Measurements from ENCODE around the gene PRM1. TPM values are rescaled to one million over a fixed set of nuclear protein-coding genes. Genes with fewer than 3 reads are reported as not detected.
A peak's percentile ranks its signal among the peaks of the same experiment; 100 is the strongest.

Gene PRM1
- total and polyA plus RNA-seq, 2 of the 13 experiments (the other 11 are each of a cell fraction or from before 2014, with no cell fraction given): not detected

DNA sequence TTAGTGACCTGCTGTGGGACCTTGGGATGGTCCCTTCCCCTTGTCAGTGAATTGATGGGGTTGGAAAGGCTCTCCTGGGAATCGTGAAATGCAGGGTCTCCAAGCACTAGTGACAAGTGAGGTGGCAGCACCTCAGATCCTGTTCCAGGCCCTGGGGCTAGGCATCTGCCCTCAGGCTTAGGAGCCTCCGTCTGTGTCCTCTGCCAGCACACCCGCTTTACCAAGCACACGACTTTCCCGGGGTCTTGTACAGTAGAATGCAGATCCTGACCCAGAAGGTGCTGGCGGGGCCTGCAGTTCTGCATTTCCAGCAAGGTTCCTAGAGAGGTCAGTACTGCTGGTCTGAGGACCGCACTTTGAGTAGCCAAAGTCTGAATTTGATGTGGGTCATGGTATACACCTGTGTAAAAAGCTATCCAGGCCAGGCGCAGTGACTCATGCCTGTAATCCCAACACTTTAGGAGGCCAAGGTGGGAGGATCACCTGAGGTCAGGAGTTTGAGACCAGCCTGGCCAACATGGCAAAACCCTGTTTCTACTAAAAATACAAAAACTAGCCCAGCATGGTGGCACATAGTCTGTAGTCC is 33.3 kb upstream of the PRM1 start (continued):
- TF ChIP-seq, protein P1, sequence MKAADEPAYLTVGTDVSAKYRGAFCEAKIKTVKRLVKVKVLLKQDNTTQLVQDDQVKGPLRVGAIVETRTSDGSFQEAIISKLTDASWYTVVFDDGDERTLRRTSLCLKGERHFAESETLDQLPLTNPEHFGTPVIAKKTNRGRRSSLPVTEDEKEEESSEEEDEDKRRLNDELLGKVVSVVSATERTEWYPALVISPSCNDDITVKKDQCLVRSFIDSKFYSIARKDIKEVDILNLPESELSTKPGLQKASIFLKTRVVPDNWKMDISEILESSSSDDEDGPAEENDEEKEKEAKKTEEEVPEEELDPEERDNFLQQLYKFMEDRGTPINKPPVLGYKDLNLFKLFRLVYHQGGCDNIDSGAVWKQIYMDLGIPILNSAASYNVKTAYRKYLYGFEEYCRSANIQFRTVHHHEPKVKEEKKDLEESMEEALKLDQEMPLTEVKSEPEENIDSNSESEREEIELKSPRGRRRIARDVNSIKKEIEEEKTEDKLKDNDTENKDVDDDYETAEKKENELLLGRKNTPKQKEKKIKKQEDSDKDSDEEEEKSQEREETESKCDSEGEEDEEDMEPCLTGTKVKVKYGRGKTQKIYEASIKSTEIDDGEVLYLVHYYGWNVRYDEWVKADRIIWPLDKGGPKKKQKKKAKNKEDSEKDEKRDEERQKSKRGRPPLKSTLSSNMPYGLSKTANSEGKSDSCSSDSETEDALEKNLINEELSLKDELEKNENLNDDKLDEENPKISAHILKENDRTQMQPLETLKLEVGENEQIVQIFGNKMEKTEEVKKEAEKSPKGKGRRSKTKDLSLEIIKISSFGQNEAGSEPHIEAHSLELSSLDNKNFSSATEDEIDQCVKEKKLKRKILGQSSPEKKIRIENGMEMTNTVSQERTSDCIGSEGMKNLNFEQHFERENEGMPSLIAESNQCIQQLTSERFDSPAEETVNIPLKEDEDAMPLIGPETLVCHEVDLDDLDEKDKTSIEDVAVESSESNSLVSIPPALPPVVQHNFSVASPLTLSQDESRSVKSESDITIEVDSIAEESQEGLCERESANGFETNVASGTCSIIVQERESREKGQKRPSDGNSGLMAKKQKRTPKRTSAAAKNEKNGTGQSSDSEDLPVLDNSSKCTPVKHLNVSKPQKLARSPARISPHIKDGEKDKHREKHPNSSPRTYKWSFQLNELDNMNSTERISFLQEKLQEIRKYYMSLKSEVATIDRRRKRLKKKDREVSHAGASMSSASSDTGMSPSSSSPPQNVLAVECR (CRISPR knock-in tag; IDR thresholded peaks at IDR 0.05; ENCODE audit: borderline replicate concordance): peak; percentile 3; the same call in 1 of the 2 replicates
- no peak for TF ChIP-seq KLF6 (CRISPR knock-in tag; IDR thresholded peaks at IDR 0.05)
- TF ChIP-seq, protein P2, sequence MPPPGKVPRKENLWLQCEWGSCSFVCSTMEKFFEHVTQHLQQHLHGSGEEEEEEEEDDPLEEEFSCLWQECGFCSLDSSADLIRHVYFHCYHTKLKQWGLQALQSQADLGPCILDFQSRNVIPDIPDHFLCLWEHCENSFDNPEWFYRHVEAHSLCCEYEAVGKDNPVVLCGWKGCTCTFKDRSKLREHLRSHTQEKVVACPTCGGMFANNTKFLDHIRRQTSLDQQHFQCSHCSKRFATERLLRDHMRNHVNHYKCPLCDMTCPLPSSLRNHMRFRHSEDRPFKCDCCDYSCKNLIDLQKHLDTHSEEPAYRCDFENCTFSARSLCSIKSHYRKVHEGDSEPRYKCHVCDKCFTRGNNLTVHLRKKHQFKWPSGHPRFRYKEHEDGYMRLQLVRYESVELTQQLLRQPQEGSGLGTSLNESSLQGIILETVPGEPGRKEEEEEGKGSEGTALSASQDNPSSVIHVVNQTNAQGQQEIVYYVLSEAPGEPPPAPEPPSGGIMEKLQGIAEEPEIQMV (CRISPR knock-in tag; IDR thresholded peaks at IDR 0.05; ENCODE audit: low read depth): 0 out of 2 replicates have a peak, but pooled peaks have one; percentile 16
- 0 out of 2 replicates have a peak, but pooled peaks have one; percentile 37 for TF ChIP-seq NRL (CRISPR knock-in tag; IDR thresholded peaks at IDR 0.05; ENCODE audit: borderline replicate concordance)
- no peak for TF ChIP-seq SP2 (CRISPR knock-in tag; IDR thresholded peaks at IDR 0.05)
- TF ChIP-seq AGO1 (IDR thresholded peaks at IDR 0.05; ENCODE audit: low read depth, low read length, poor library complexity, severe bottlenecking): no peak
- no peak for TF ChIP-seq ZNF564 (CRISPR knock-in tag; IDR thresholded peaks at IDR 0.05)
- TF ChIP-seq, protein P3, sequence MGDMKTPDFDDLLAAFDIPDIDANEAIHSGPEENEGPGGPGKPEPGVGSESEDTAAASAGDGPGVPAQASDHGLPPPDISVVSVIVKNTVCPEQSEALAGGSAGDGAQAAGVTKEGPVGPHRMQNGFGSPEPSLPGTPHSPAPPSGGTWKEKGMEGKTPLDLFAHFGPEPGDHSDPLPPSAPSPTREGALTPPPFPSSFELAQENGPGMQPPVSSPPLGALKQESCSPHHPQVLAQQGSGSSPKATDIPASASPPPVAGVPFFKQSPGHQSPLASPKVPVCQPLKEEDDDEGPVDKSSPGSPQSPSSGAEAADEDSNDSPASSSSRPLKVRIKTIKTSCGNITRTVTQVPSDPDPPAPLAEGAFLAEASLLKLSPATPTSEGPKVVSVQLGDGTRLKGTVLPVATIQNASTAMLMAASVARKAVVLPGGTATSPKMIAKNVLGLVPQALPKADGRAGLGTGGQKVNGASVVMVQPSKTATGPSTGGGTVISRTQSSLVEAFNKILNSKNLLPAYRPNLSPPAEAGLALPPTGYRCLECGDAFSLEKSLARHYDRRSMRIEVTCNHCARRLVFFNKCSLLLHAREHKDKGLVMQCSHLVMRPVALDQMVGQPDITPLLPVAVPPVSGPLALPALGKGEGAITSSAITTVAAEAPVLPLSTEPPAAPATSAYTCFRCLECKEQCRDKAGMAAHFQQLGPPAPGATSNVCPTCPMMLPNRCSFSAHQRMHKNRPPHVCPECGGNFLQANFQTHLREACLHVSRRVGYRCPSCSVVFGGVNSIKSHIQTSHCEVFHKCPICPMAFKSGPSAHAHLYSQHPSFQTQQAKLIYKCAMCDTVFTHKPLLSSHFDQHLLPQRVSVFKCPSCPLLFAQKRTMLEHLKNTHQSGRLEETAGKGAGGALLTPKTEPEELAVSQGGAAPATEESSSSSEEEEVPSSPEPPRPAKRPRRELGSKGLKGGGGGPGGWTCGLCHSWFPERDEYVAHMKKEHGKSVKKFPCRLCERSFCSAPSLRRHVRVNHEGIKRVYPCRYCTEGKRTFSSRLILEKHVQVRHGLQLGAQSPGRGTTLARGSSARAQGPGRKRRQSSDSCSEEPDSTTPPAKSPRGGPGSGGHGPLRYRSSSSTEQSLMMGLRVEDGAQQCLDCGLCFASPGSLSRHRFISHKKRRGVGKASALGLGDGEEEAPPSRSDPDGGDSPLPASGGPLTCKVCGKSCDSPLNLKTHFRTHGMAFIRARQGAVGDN (CRISPR knock-in tag; IDR thresholded peaks at IDR 0.05): peak; percentile 60
- TF ChIP-seq, protein P4, sequence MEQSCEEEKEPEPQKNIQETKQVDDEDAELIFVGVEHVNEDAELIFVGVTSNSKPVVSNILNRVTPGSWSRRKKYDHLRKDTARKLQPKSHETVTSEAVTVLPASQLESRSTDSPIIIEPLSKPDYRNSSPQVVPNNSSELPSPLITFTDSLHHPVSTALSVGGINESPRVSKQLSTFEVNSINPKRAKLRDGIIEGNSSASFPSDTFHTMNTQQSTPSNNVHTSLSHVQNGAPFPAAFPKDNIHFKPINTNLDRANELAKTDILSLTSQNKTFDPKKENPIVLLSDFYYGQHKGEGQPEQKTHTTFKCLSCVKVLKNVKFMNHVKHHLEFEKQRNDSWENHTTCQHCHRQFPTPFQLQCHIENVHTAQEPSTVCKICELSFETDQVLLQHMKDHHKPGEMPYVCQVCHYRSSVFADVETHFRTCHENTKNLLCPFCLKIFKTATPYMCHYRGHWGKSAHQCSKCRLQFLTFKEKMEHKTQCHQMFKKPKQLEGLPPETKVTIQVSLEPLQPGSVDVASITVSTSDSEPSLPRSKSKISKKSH (CRISPR knock-in tag; IDR thresholded peaks at IDR 0.05; ENCODE audit: borderline replicate concordance): 0 out of 2 replicates have a peak, but pooled peaks have one; percentile 38
- no peak for TF ChIP-seq THYN1 (CRISPR knock-in tag; IDR thresholded peaks at IDR 0.05; ENCODE audit: borderline replicate concordance, low read depth)
- TF ChIP-seq, protein P5, sequence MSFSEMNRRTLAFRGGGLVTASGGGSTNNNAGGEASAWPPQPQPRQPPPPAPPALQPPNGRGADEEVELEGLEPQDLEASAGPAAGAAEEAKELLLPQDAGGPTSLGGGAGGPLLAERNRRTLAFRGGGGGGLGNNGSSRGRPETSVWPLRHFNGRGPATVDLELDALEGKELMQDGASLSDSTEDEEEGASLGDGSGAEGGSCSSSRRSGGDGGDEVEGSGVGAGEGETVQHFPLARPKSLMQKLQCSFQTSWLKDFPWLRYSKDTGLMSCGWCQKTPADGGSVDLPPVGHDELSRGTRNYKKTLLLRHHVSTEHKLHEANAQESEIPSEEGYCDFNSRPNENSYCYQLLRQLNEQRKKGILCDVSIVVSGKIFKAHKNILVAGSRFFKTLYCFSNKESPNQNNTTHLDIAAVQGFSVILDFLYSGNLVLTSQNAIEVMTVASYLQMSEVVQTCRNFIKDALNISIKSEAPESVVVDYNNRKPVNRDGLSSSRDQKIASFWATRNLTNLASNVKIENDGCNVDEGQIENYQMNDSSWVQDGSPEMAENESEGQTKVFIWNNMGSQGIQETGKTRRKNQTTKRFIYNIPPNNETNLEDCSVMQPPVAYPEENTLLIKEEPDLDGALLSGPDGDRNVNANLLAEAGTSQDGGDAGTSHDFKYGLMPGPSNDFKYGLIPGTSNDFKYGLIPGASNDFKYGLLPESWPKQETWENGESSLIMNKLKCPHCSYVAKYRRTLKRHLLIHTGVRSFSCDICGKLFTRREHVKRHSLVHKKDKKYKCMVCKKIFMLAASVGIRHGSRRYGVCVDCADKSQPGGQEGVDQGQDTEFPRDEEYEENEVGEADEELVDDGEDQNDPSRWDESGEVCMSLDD (CRISPR knock-in tag; IDR thresholded peaks at IDR 0.05; ENCODE audit: borderline replicate concordance): no peak
